HG03175 (cell line): ENCODE measurements around the gene USH1C.

ENCODE experiments used
- ATAC-seq: cut with Tn5 transposase; IDR thresholded peaks from one replicate; pipeline ENCODE4 v1.9.1; 2021; ENCODE audit warnings: mild to moderate bottlenecking, moderate library complexity; ENCODE audit not compliant: unreplicated experiment

USH1C gene

DNA sequence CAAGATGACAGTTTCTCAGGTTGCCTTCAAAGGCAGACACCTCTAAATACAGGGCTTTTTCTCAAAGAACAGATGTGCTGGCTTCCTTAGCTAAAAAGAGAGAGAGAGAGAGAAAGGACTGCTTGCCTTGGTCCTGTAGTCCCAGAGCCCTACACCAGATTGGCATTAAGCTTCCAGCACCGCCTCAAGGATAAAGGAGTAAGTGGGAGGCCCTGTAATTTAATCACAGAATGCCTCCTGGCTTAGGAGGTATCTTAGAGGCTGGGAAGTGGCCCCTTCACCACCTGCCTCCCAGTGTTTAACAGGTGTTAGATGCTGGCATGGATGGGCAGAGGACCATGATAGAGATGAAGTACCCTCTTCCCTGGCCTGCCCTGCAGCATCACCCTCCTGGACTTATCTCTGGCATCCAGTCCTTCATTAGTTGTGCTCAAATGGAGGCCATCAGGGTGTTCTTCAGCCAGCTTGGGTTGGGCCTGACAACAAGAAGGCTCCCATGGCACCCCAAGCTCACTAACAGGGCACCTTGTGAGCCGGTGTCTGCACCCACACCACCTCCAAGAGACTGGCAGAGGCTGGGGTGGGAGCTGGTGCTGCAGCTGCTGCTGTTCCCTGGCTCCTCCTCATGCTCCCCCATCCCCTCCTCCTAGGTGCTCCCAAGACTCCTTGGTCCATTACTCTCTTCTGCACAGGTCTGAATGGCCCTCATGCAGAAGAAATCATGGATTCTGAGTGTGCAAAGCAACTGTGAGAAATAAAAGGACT, 100.1 kb downstream of the USH1C start:
- no peak for ATAC-seq
